ENCODE results near the gene SLC22A6. TPM values are rescaled to one million over a fixed set of nuclear protein-coding genes. Genes with fewer than 3 reads are reported as not detected.

SLC22A6 gene
- total and polyA plus RNA-seq, 2 experiments from 2014 or later, result not detected

DNA sequence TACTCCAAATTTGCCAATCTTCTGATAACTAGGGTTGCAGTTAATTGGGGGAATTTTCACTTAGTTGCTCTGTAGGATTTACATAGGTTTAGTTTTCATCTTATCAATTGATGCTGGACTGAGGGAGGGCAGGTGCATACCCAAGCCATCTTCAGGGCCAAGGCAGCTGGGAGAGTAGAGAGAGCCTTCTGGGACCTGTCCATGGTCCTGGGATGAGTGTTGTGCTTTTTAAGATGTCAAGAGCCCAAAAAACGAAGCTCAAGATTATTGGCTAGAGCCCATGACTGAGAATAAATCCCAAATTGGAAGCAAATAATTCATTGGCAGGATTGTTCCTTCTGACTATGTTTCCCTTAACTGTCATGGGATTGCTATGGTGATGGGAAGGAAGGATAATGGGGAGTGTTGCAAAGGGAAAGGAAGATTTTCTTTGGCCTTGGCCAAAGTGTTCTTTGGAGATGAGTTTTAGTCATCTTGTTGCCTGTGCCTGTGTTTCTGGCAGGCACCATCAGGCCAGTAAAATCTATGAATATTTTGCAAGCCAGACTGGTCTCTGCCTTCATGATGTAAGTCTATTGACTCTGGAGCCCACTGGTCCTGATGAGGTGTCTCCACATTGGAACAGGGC lies 4.5 kb downstream of the SLC22A6 start:
- TF ChIP-seq ETS1 (IDR thresholded peaks at IDR 0.05) (no peak), POLR2AphosphoS5 (IDR thresholded peaks at IDR 0.05; ENCODE audit: low read depth) (no peak)
- TF ChIP-seq, protein P1, sequence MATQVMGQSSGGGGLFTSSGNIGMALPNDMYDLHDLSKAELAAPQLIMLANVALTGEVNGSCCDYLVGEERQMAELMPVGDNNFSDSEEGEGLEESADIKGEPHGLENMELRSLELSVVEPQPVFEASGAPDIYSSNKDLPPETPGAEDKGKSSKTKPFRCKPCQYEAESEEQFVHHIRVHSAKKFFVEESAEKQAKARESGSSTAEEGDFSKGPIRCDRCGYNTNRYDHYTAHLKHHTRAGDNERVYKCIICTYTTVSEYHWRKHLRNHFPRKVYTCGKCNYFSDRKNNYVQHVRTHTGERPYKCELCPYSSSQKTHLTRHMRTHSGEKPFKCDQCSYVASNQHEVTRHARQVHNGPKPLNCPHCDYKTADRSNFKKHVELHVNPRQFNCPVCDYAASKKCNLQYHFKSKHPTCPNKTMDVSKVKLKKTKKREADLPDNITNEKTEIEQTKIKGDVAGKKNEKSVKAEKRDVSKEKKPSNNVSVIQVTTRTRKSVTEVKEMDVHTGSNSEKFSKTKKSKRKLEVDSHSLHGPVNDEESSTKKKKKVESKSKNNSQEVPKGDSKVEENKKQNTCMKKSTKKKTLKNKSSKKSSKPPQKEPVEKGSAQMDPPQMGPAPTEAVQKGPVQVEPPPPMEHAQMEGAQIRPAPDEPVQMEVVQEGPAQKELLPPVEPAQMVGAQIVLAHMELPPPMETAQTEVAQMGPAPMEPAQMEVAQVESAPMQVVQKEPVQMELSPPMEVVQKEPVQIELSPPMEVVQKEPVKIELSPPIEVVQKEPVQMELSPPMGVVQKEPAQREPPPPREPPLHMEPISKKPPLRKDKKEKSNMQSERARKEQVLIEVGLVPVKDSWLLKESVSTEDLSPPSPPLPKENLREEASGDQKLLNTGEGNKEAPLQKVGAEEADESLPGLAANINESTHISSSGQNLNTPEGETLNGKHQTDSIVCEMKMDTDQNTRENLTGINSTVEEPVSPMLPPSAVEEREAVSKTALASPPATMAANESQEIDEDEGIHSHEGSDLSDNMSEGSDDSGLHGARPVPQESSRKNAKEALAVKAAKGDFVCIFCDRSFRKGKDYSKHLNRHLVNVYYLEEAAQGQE (IDR thresholded peaks at IDR 0.05; ENCODE audit: unreplicated experiment), result peak; percentile 78
- H3K79me2 ChIP-seq (replicated peaks; ENCODE audit: insufficient read depth), result no peaks in the 10 kb centered on the region
- H3K4me1 Mint-ChIP-seq, result no peaks in the 10 kb centered on the region
- H3K27me3 ChIP-seq (ENCODE audit: insufficient read depth), result no peaks in the 10 kb centered on the region
- no peak overlapping the region for H3K27ac Mint-ChIP-seq
- no peaks in the 10 kb centered on the region for H3K4me1 ChIP-seq (ENCODE audit: insufficient read depth)
- no peak overlapping the region for H3K4me2 ChIP-seq
- no peaks in the 10 kb centered on the region for H3F3A ChIP-seq (replicated peaks; ENCODE audit: low read depth)
- H3K36me3 ChIP-seq (ENCODE audit: insufficient read depth), result no peaks in the 10 kb centered on the region
- H3K27me3 Mint-ChIP-seq (ENCODE audit: insufficient read depth, low read depth, poor library complexity), result no peaks in the 10 kb centered on the region
- H3K9me2 ChIP-seq (ENCODE audit: insufficient read depth), result 0 out of 2 replicates have a peak, but pooled peaks cover 3% of the 10 kb centered on the region
- ATAC-seq (peak; percentile 12; the same call in 1 of the 3 replicates), DNase-seq (ENCODE audit: low spot score) (peak; percentile 42)
- no peak overlapping the region for H3K4me3 Mint-ChIP-seq
- H2AFZ ChIP-seq, result no peak overlapping the region
- no peaks in the 10 kb centered on the region for H3K9me3 Mint-ChIP-seq
- H3K4me3 ChIP-seq, result no peak overlapping the region
- H4K20me1 ChIP-seq (replicated peaks; ENCODE audit: insufficient read depth), result no peaks in the 10 kb centered on the region
- H3K36me3 Mint-ChIP-seq (ENCODE audit: low read depth), result no peaks in the 10 kb centered on the region
- no peak overlapping the region for H3K27ac ChIP-seq (ENCODE audit: low read depth)

DNA sequence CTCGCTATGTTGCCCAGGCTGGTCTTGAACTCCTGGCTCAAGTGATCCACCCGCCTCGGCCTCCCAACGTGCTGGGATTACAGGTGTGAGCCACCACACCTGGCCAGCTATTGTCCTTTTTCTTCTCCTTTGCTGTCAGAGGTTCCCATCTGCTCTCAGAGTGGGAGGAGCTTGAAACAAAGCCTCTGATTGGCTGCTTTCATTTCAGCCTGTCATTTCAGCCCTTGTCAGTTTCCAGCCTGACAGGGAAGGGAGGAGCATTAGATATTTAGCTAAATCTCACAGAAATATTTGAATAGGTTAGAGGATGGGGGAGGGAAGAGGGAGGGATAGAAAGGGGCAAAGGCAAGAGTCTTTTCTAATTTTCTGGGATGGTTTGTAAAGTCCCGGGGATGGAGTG lies 8.7 kb downstream of the SLC22A6 start:
- Histone ChIP-seq H3K27ac (ENCODE audit: low read depth) (no peak overlapping the region), H3K79me2 (replicated peaks; ENCODE audit: insufficient read depth) (no peaks in the 10 kb centered on the region), H3K27me3 (ENCODE audit: insufficient read depth) (0 out of 2 replicates have a peak, but pooled peaks cover 3% of the 10 kb centered on the region), H3K36me3 (ENCODE audit: insufficient read depth) (no peaks in the 10 kb centered on the region), H3K4me1 (ENCODE audit: insufficient read depth) (no peaks in the 10 kb centered on the region), H3K9me2 (ENCODE audit: insufficient read depth) (no peaks in the 10 kb centered on the region), H2AFZ (no peak overlapping the region), H4K20me1 (replicated peaks; ENCODE audit: insufficient read depth) (no peaks in the 10 kb centered on the region), H3F3A (replicated peaks; ENCODE audit: low read depth) (no peaks in the 10 kb centered on the region), H3K4me2 (no peak overlapping the region), H3K4me3 (no peak overlapping the region)
- H3K4me1 Mint-ChIP-seq, result peaks cover 5% of the 10 kb centered on the region; the same call in 2 of the 3 replicates
- H3K27ac Mint-ChIP-seq, result no peak overlapping the region
- no peaks in the 10 kb centered on the region for H3K27me3 Mint-ChIP-seq (ENCODE audit: insufficient read depth, low read depth, poor library complexity)
- ATAC-seq (no peak), DNase-seq (ENCODE audit: low spot score) (peak; percentile 44)
- no peaks in the 10 kb centered on the region for H3K9me3 Mint-ChIP-seq
- no peaks in the 10 kb centered on the region for H3K36me3 Mint-ChIP-seq (ENCODE audit: low read depth)
- no peak overlapping the region for H3K4me3 Mint-ChIP-seq
- no peak for TF ChIP-seq STAT1 (IDR thresholded peaks at IDR 0.05; ENCODE audit: unreplicated experiment)
- TF ChIP-seq, protein P2, sequence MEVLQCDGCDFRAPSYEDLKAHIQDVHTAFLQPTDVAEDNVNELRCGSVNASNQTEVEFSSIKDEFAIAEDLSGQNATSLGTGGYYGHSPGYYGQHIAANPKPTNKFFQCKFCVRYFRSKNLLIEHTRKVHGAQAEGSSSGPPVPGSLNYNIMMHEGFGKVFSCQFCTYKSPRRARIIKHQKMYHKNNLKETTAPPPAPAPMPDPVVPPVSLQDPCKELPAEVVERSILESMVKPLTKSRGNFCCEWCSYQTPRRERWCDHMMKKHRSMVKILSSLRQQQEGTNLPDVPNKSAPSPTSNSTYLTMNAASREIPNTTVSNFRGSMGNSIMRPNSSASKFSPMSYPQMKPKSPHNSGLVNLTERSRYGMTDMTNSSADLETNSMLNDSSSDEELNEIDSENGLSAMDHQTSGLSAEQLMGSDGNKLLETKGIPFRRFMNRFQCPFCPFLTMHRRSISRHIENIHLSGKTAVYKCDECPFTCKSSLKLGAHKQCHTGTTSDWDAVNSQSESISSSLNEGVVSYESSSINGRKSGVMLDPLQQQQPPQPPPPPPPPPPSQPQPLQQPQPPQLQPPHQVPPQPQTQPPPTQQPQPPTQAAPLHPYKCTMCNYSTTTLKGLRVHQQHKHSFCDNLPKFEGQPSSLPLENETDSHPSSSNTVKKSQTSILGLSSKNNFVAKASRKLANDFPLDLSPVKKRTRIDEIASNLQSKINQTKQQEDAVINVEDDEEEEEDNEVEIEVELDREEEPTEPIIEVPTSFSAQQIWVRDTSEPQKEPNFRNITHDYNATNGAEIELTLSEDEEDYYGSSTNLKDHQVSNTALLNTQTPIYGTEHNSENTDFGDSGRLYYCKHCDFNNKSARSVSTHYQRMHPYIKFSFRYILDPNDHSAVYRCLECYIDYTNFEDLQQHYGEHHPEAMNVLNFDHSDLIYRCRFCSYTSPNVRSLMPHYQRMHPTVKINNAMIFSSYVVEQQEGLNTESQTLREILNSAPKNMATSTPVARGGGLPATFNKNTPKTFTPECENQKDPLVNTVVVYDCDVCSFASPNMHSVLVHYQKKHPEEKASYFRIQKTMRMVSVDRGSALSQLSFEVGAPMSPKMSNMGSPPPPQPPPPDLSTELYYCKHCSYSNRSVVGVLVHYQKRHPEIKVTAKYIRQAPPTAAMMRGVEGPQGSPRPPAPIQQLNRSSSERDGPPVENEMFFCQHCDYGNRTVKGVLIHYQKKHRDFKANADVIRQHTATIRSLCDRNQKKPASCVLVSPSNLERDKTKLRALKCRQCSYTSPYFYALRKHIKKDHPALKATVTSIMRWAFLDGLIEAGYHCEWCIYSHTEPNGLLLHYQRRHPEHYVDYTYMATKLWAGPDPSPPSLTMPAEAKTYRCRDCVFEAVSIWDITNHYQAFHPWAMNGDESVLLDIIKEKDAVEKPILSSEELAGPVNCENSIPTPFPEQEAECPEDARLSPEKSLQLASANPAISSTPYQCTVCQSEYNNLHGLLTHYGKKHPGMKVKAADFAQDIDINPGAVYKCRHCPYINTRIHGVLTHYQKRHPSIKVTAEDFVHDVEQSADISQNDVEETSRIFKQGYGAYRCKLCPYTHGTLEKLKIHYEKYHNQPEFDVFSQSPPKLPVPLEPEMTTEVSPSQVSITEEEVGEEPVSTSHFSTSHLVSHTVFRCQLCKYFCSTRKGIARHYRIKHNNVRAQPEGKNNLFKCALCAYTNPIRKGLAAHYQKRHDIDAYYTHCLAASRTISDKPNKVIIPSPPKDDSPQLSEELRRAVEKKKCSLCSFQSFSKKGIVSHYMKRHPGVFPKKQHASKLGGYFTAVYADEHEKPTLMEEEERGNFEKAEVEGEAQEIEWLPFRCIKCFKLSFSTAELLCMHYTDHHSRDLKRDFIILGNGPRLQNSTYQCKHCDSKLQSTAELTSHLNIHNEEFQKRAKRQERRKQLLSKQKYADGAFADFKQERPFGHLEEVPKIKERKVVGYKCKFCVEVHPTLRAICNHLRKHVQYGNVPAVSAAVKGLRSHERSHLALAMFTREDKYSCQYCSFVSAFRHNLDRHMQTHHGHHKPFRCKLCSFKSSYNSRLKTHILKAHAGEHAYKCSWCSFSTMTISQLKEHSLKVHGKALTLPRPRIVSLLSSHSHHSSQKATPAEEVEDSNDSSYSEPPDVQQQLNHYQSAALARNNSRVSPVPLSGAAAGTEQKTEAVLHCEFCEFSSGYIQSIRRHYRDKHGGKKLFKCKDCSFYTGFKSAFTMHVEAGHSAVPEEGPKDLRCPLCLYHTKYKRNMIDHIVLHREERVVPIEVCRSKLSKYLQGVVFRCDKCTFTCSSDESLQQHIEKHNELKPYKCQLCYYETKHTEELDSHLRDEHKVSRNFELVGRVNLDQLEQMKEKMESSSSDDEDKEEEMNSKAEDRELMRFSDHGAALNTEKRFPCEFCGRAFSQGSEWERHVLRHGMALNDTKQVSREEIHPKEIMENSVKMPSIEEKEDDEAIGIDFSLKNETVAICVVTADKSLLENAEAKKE (CRISPR knock-in tag; IDR thresholded peaks at IDR 0.05), result no peak
- TF ChIP-seq ZNF331 (CRISPR knock-in tag; IDR thresholded peaks at IDR 0.05; ENCODE audit: low read depth), result no peak
- no peak for TF ChIP-seq JUNB (IDR thresholded peaks at IDR 0.05; ENCODE audit: unreplicated experiment)
- no peak for TF ChIP-seq NANOG (IDR thresholded peaks at IDR 0.05; ENCODE audit: borderline replicate concordance)
- TF ChIP-seq, protein P3, sequence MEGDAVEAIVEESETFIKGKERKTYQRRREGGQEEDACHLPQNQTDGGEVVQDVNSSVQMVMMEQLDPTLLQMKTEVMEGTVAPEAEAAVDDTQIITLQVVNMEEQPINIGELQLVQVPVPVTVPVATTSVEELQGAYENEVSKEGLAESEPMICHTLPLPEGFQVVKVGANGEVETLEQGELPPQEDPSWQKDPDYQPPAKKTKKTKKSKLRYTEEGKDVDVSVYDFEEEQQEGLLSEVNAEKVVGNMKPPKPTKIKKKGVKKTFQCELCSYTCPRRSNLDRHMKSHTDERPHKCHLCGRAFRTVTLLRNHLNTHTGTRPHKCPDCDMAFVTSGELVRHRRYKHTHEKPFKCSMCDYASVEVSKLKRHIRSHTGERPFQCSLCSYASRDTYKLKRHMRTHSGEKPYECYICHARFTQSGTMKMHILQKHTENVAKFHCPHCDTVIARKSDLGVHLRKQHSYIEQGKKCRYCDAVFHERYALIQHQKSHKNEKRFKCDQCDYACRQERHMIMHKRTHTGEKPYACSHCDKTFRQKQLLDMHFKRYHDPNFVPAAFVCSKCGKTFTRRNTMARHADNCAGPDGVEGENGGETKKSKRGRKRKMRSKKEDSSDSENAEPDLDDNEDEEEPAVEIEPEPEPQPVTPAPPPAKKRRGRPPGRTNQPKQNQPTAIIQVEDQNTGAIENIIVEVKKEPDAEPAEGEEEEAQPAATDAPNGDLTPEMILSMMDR (conservative IDR thresholded peaks at IDR 0.05; ENCODE audit: low read depth in 2 of 2), result no peak

All from GM23338 (cell line).